K562 (cell line): Measurements from ENCODE around the gene DLK2. TPM values are rescaled to one million over a fixed set of nuclear protein-coding genes. Genes with fewer than 3 reads are reported as not detected.

Experiments used
- GABPB2 ChIP-seq: fragments of 250-450 bp; sonication (Bioruptor Pico); conservative IDR thresholded peaks from 2 replicates; pipeline ENCODE4 v1.5.1; 2021; ENCODE audit warnings: mild to moderate bottlenecking
- KDM5B ChIP-seq: fragments of 200-600 bp; sonication (generic); IDR thresholded peaks from 2 replicates; pipeline ENCODE4 v1.6.1; 2012; ENCODE audit warnings: low read depth, mild to moderate bottlenecking, moderate library complexity, low read length, control low read depth, inconsistent platforms; ENCODE audit not compliant: insufficient replicate concordance
- LCOR ChIP-seq: sonication (generic); formaldehyde crosslinking; IDR thresholded peaks from 2 replicates; pipeline ENCODE4 v1.8.0; 2022; ENCODE audit warnings: mild to moderate bottlenecking, missing genetic modification reagents
- MAFG ChIP-seq: fragments of 450-650 bp; conservative IDR thresholded peaks from 2 replicates; pipeline ENCODE4 v1.6.1; 2016; ENCODE audit warnings: missing genetic modification characterization, missing compliant biosample characterization
- NFIX ChIP-seq: fragments of 250-450 bp; sonication (Bioruptor Pico); IDR thresholded peaks from 2 replicates; pipeline ENCODE4 v1.4.0; 2020; ENCODE audit warnings: low read depth, mild to moderate bottlenecking, moderate library complexity
- YBX1 ChIP-seq: fragments of 450-650 bp; IDR thresholded peaks from 2 replicates; pipeline ENCODE4 v1.7.1; 2016; ENCODE audit warnings: mild to moderate bottlenecking
- ZKSCAN8 ChIP-seq: fragments of 200-800 bp; sonication (Bioruptor generic); IDR thresholded peaks from 2 replicates; pipeline ENCODE4 v1.6.1; 2016; ENCODE audit warnings: missing genetic modification characterization, missing compliant biosample characterization
- ZNF707 ChIP-seq: fragments of 250-450 bp; sonication (Bioruptor Pico); conservative IDR thresholded peaks from 2 replicates; pipeline ENCODE4 v1.8.0; 2022; ENCODE audit warnings: inconsistent platforms, mild to moderate bottlenecking, moderate library complexity
- polyA plus RNA-seq, 8 experiments: library from polyadenylated mRNA; depleted of rRNA in 4 of 8; stranded (reverse) in 5 of 8; unstranded in 3 of 8; fragments of >200 nt; fragmentation: Nextera tagmentation in 2 of 8; fragmentation: Illumina TruSeq in 1 of 8; extraction: Ambion mirVana in 2 of 8; extraction: Trizol in 1 of 8; gene quantifications; 2 replicates each; pipeline versions ENCODE4 v1.2.1 to v1.2.3, GENCODE V29; 2011 to 2014; ENCODE audit warnings: inconsistent platforms in 1 of 8, missing spikeins in 1 of 8
- total RNA-seq, 7 experiments: library from RNA; depleted of rRNA in 6 of 7; stranded (reverse); fragments of >200 nt in 6 of 7; fragmentation: Illumina TruSeq in 2 of 7; extraction: Trizol in 2 of 7; gene quantifications; 2 replicates each; pipeline versions ENCODE4 v1.2.1 to v1.2.3, GENCODE V29; 2011 to 2021; ENCODE audit warnings: low replicate concordance in 1 of 7
- TF ChIP-seq, protein P1 (sequence below): fragments of 450-650 bp; IDR thresholded peaks from 2 replicates; pipeline ENCODE4 v1.6.1; 2018; ENCODE audit warnings: mild to moderate bottlenecking, low read depth; ENCODE audit not compliant: partially characterized antibody
- TF ChIP-seq, protein P2 (sequence below): fragments of 250-450 bp; sonication (Bioruptor Pico); IDR thresholded peaks from 2 replicates; pipeline ENCODE4 v1.5.0; 2020; ENCODE audit warnings: mild to moderate bottlenecking, borderline replicate concordance

Gene DLK2
- total and polyA plus RNA-seq, 9 of the 15 experiments (the other 6 are each of a cell fraction or from before 2014, with no cell fraction given) = 0.11 to 0.53 (median 0.29) TPM; not detected in 3

- TF ChIP-seq, protein P1, sequence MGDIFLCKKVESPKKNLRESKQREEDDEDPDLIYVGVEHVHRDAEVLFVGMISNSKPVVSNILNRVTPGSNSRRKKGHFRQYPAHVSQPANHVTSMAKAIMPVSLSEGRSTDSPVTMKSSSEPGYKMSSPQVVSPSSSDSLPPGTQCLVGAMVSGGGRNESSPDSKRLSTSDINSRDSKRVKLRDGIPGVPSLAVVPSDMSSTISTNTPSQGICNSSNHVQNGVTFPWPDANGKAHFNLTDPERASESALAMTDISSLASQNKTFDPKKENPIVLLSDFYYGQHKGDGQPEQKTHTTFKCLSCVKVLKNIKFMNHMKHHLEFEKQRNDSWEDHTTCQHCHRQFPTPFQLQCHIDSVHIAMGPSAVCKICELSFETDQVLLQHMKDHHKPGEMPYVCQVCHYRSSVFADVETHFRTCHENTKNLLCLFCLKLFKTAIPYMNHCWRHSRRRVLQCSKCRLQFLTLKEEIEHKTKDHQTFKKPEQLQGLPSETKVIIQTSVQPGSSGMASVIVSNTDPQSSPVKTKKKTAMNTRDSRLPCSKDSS = no peak
- TF ChIP-seq LCOR (CRISPR knock-in tag) = no peak
- no peak for TF ChIP-seq MAFG (tag)
- TF ChIP-seq, protein P2, sequence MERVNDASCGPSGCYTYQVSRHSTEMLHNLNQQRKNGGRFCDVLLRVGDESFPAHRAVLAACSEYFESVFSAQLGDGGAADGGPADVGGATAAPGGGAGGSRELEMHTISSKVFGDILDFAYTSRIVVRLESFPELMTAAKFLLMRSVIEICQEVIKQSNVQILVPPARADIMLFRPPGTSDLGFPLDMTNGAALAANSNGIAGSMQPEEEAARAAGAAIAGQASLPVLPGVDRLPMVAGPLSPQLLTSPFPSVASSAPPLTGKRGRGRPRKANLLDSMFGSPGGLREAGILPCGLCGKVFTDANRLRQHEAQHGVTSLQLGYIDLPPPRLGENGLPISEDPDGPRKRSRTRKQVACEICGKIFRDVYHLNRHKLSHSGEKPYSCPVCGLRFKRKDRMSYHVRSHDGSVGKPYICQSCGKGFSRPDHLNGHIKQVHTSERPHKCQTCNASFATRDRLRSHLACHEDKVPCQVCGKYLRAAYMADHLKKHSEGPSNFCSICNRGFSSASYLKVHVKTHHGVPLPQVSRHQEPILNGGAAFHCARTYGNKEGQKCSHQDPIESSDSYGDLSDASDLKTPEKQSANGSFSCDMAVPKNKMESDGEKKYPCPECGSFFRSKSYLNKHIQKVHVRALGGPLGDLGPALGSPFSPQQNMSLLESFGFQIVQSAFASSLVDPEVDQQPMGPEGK (CRISPR knock-in tag) = no peak
- no peak for TF ChIP-seq GABPB2 (CRISPR knock-in tag)
- no peak for TF ChIP-seq ZKSCAN8 (CRISPR knock-in tag)
- TF ChIP-seq YBX1 = no peak
- TF ChIP-seq ZNF707 = no peak
- no peak for TF ChIP-seq KDM5B
- no peak for TF ChIP-seq NFIX
Observed at GRCh38 chr6:43493230-43493629, 37.9 kb upstream of the DLK2 start (continued).
